K562 (cell line): Measurements from ENCODE around the gene DLG3. TPM values are rescaled to one million over a fixed set of nuclear protein-coding genes. Genes with fewer than 3 reads are reported as not detected.

Source experiments
- ATAC-seq: fragments of 200-7000 bp; cut with Tn5 transposase; 3 replicates; pipeline ENCODE4 v1.9.1; 2020; ENCODE audit warnings: moderate library complexity
- BruUV-seq: library from RNA; stranded (reverse); fragments of 400-500 nt; replicated peaks from 2 replicates; lab custom pipeline; 2021; lab: Mats Ljungman, UMichigan
- CTCF ChIA-PET: fragments of 300-600 bp; formaldehyde crosslinking; extraction: SDS; loops from one replicate; lab custom pipeline; 2021; ENCODE audit warnings: low intra/inter-chr PET ratio; lab: Yijun Ruan, JAX
- POLR2A ChIA-PET: fragments of 300-600, 350-650 bp; sonication (Branson Sonifier 250); formaldehyde crosslinking; extraction: SDS; loops from one replicate; lab custom pipeline; 2021; ENCODE audit warnings: antibody characterized with exemption, inconsistent platforms; lab: Yijun Ruan, JAX
- DNase-seq, 4 experiments: peaks; one replicate each; pipeline versions ENCODE4 v3.0.0 to v3.0.0-alpha.2; 2011 to 2018; ENCODE audit warnings: low spot score in 3 of 4, mixed read lengths in 3 of 4; ENCODE audit errors: extremely low read depth in 1 of 4
- FAIRE-seq: peaks from 2 replicates; lab custom pipeline; 2011; peaks lifted over from hg19 to GRCh38; lab: Jason Lieb, UNC
- H2AFZ ChIP-seq: 2 replicates; pipeline ENCODE4 v1.6.0; 2011; ENCODE audit warnings: low read depth, low read length, control low read depth, inconsistent platforms
- H3K27ac ChIP-seq: fragments of 200-600 bp; 3 replicates; pipeline ENCODE4 v1.8.0; 2011; ENCODE audit warnings: low read depth, mild to moderate bottlenecking, control low read depth, inconsistent platforms, low read length, moderate library complexity, mixed read lengths; ENCODE audit errors: extremely low read depth
- H3K27me3 ChIP-seq, 2 experiments: fragments of 300-600 bp in 1 of 2; 2 replicates in 1 of 2; 3 replicates in 1 of 2; pipeline versions ENCODE4 v1.6.0 to v1.8.0; 2011; ENCODE audit warnings: inconsistent platforms in 2 of 2, low read length in 2 of 2, mild to moderate bottlenecking in 1 of 2, mixed read lengths in 1 of 2, moderate library complexity in 1 of 2; ENCODE audit not compliant: control insufficient read depth in 2 of 2, insufficient read depth in 2 of 2
- H3K36me3 ChIP-seq: fragments of 300-600 bp; 3 replicates; pipeline ENCODE4 v1.8.0; 2011; ENCODE audit warnings: mild to moderate bottlenecking, low read length, inconsistent platforms; ENCODE audit not compliant: control insufficient read depth, insufficient read depth
- H3K4me1 ChIP-seq, 2 experiments: fragments of 200-600 bp in 1 of 2; replicated peaks in 1 of 2; 2 replicates in 1 of 2; 3 replicates in 1 of 2; pipeline versions ENCODE4 v1.5.1 to v1.8.0; 2011; ENCODE audit warnings: inconsistent platforms in 2 of 2, low read length in 2 of 2, mild to moderate bottlenecking in 1 of 2, mixed read lengths in 1 of 2, moderate library complexity in 1 of 2; ENCODE audit not compliant: control insufficient read depth in 2 of 2, insufficient read depth in 2 of 2
- H3K4me2 ChIP-seq: 2 replicates; pipeline ENCODE4 v1.6.1; 2011; ENCODE audit warnings: low read length, control low read depth, inconsistent platforms, mixed read lengths; ENCODE audit not compliant: insufficient read depth
- H3K4me3 ChIP-seq: fragments of 200-600 bp; sonication (generic), shearing (Covaris generic); 2 replicates; pipeline ENCODE4 v1.5.1; 2016; ENCODE audit warnings: control low read depth, inconsistent platforms
- H3K79me2 ChIP-seq: fragments of 200-600 bp; 3 replicates; pipeline ENCODE4 v1.8.0; 2011; ENCODE audit warnings: low read length, inconsistent platforms; ENCODE audit not compliant: control insufficient read depth, insufficient read depth
- H3K9ac ChIP-seq, 2 experiments: 2 replicates each; pipeline versions ENCODE4 v1.6.0 to v1.6.1; 2011; ENCODE audit warnings: low read depth in 2 of 2, low read length in 2 of 2, control low read depth in 1 of 2, inconsistent platforms in 1 of 2, mild to moderate bottlenecking in 1 of 2, mixed read lengths in 1 of 2; ENCODE audit not compliant: insufficient read depth in 1 of 2
- H3K9me1 ChIP-seq: one replicate; pipeline ENCODE4 v1.6.0; 2011; ENCODE audit warnings: inconsistent platforms, mild to moderate bottlenecking, low read length, moderate library complexity; ENCODE audit not compliant: control insufficient read depth, insufficient read depth
- H3K9me3 ChIP-seq: replicated peaks from 2 replicates; pipeline ENCODE4 v1.5.1; 2011; ENCODE audit warnings: low read depth, low read length, inconsistent platforms; ENCODE audit not compliant: control insufficient read depth, insufficient read depth
- H4K20me1 ChIP-seq: replicated peaks from 2 replicates; pipeline ENCODE4 v1.6.1; 2011; ENCODE audit warnings: low read length, inconsistent platforms, mixed read lengths; ENCODE audit not compliant: control insufficient read depth, insufficient read depth
- ATF7 ChIP-seq: fragments of 450-650 bp; IDR thresholded peaks from 2 replicates; pipeline ENCODE4 v1.7.1; 2014; ENCODE audit warnings: mild to moderate bottlenecking, moderate library complexity
- E2F6 ChIP-seq, 2 experiments: IDR thresholded peaks; 2 replicates each; pipeline ENCODE4 v1.6.1; 2011; ENCODE audit warnings: borderline replicate concordance in 1 of 2, control low read depth in 1 of 2, low read depth in 1 of 2, low read length in 1 of 2, mild to moderate bottlenecking in 1 of 2, mixed read lengths in 1 of 2, moderate library complexity in 1 of 2; ENCODE audit not compliant: insufficient read depth in 1 of 2, insufficient read length in 1 of 2, poor library complexity in 1 of 2, severe bottlenecking in 1 of 2; ENCODE audit errors: extremely low read depth in 1 of 2
- GATAD2B ChIP-seq: fragments of 450-650 bp; IDR thresholded peaks from 2 replicates; pipeline ENCODE4 v1.6.1; 2017; ENCODE audit warnings: mild to moderate bottlenecking, borderline replicate concordance
- KDM4B ChIP-seq, 2 experiments: fragments of 450-650 bp in 1 of 2; sonication (generic) in 1 of 2; IDR thresholded peaks; 2 replicates each; pipeline ENCODE4 v1.6.1; 2016 to 2017; ENCODE audit warnings: borderline replicate concordance in 2 of 2, antibody characterized with exemption in 1 of 2, low read depth in 1 of 2, mild to moderate bottlenecking in 1 of 2
- PCBP1 ChIP-seq: fragments of 200-400 bp; formaldehyde crosslinking; IDR thresholded peaks from 2 replicates; pipeline ENCODE4 v1.6.1; 2018; ENCODE audit warnings: mild to moderate bottlenecking, low read depth, low read length; ENCODE audit not compliant: poor library complexity, severe bottlenecking
- PHF8 ChIP-seq: fragments of 200-600 bp; sonication (generic); IDR thresholded peaks from 2 replicates; pipeline ENCODE4 v1.6.1; 2012; ENCODE audit warnings: mixed run types, mild to moderate bottlenecking, inconsistent platforms, low read length, moderate library complexity, borderline replicate concordance
- POLR2A ChIP-seq: fragments of 450-650 bp; conservative IDR thresholded peaks from 2 replicates; pipeline ENCODE4 v1.6.1; 2016
- POLR2G ChIP-seq: fragments of 200-400 bp; formaldehyde crosslinking; IDR thresholded peaks from 2 replicates; pipeline ENCODE4 v1.6.1; 2017; ENCODE audit warnings: low read depth, mild to moderate bottlenecking, antibody characterized with exemption, low read length, moderate library complexity
- RBBP5 ChIP-seq: fragments of 200-600 bp; sonication (generic); IDR thresholded peaks from 2 replicates; pipeline ENCODE4 v1.6.1; 2012; ENCODE audit warnings: borderline replicate concordance, mild to moderate bottlenecking, low read length, control low read depth, inconsistent platforms; ENCODE audit not compliant: insufficient read depth, poor library complexity, severe bottlenecking
- RBFOX2 ChIP-seq: fragments of 200-400 bp; formaldehyde crosslinking; IDR thresholded peaks from 2 replicates; pipeline ENCODE4 v1.6.1; 2017; ENCODE audit warnings: low read depth, mild to moderate bottlenecking, low read length, moderate library complexity
- RUNX1 ChIP-seq: sonication (generic); IDR thresholded peaks from 2 replicates; pipeline ENCODE4 v1.6.1; 2016; ENCODE audit warnings: antibody characterized with exemption, low read depth
- TAL1 ChIP-seq: fragments of 450-650 bp; IDR thresholded peaks from 2 replicates; pipeline ENCODE4 v1.6.1; 2016; ENCODE audit warnings: mild to moderate bottlenecking
- TCF7L2 ChIP-seq: fragments of 150-350 bp; IDR thresholded peaks from 2 replicates; pipeline ENCODE4 v1.6.1; 2016; ENCODE audit warnings: low read depth, mild to moderate bottlenecking, low read length, moderate library complexity
- WGBS: fragments of 100-300 bp; shearing (Covaris generic); methylation state at CpG from one replicate; pipeline ENCODE4 v1.1.6; 2016; ENCODE audit warnings: low coverage, mixed read lengths; ENCODE audit not compliant: insufficient coverage; ENCODE audit errors: missing lambda C conversion rate; 5-methylcytosine and 5-hydroxymethylcytosine counted together
- in situ Hi-C: fragments of 300-500 bp; cut with MboI; formaldehyde crosslinking; loops from 4 replicates; pipeline ENCODE4 v1.15.0; 2018; ENCODE audit warnings: inconsistent platforms, mixed read lengths
- intact Hi-C: fragments of 100-400 bp; cut with micrococcal nuclease; formaldehyde crosslinking; loops from 2 replicates; pipeline ENCODE4 v1.14.2; 2022
- polyA plus RNA-seq, 8 experiments: library from polyadenylated mRNA; depleted of rRNA in 4 of 8; stranded (reverse) in 5 of 8; unstranded in 3 of 8; fragments of >200 nt; fragmentation: Nextera tagmentation in 2 of 8; fragmentation: Illumina TruSeq in 1 of 8; extraction: Ambion mirVana in 2 of 8; extraction: Trizol in 1 of 8; gene quantifications; 2 replicates each; pipeline versions ENCODE4 v1.2.1 to v1.2.3, GENCODE V29; 2011 to 2014; ENCODE audit warnings: inconsistent platforms in 1 of 8, missing spikeins in 1 of 8
- total RNA-seq, 7 experiments: library from RNA; depleted of rRNA in 6 of 7; stranded (reverse); fragments of >200 nt in 6 of 7; fragmentation: Illumina TruSeq in 2 of 7; extraction: Trizol in 2 of 7; gene quantifications; 2 replicates each; pipeline versions ENCODE4 v1.2.1 to v1.2.3, GENCODE V29; 2011 to 2021; ENCODE audit warnings: low replicate concordance in 1 of 7
- TF ChIP-seq, protein P1 (sequence below): fragments of 200-800 bp; sonication (Bioruptor generic); IDR thresholded peaks from 2 replicates; pipeline ENCODE4 v1.6.1; 2017; ENCODE audit warnings: missing genetic modification characterization, missing compliant biosample characterization
- TF ChIP-seq, protein P2 (sequence below): fragments of 450-650 bp; conservative IDR thresholded peaks from 2 replicates; pipeline ENCODE4 v1.6.1; 2016; ENCODE audit warnings: missing genetic modification characterization, low read depth, mild to moderate bottlenecking, missing compliant biosample characterization, moderate library complexity

Gene DLG3
- total and polyA plus RNA-seq, 9 of the 15 experiments (the other 6 are each of a cell fraction or from before 2014, with no cell fraction given): 3.1 to 15.7 (median 8.8) TPM

DNA sequence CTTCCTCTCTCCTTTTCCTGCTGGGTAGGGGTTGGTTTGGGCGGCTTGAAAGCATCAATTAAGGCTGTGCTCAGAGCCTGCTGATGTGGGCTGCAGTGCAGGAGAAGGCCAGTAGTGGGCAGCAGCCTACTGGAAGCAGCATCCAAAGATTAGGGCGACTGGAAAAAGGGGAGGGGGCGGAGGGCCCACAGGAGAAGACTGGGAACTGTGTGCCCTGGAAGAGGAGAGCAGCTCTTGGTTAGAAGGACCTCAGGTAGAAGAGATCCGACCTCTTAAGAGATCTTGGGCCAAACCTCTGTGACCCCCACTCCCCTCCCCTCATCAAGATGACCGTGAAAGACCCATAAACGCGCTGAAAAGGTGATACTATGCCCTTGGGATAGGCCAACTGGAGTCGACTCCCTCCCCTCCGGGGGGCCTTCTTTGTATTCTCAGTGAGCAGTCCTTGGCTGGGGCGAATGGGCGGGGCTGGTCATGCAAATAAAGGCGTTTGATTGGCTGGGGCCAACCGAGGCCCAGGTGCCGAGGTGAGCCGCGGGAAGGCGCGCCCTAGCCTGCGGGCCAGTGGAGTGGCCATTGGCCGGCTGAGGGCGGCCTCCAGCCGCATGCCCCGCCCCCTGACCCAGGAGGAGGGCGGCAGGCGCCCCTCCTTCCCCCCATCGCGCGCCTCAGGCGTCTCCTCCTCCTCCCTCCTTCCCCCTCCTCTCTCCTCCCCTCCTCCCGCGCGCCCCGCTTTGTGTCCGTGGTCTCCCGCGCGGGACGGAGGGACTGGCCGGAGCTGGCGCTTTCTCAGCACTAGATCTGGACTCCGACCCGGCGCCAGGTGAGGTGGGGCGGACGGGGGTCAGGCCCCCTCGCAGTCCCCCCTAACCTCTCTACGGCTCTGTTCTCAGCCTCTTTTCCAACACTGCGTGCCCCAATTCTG is 10.1 kb downstream of the DLG3 start:
- peak; percentile 72 for FAIRE-seq
- WGBS: under 1% methylated on average over 16 of the region's 48 CpGs
- Histone ChIP-seq H3K79me2 (peaks cover 3% of the 10 kb centered on the region; the same call in 2 of the 3 replicates), H4K20me1 (0 out of 2 replicates have a peak, but pooled peaks cover 9% of the 10 kb centered on the region), H3K27ac (peak overlapping the region; percentile 62), H3K4me1 (peaks cover 0 to 23% of the 10 kb centered on the region in 2 experiments; a peak in 4 of 5 replicates), H3K27me3 (peaks cover 0 to 9% of the 10 kb centered on the region in 2 experiments; a peak in 1 of 5 replicates), H3K9ac (peak overlapping the region; percentile 57 to 86), H3K4me2 (peak overlapping the region; percentile 76), H2AFZ (peak overlapping the region; percentile 86), H3K9me1 (no peaks in the 10 kb centered on the region), H3K4me3 (peak overlapping the region; percentile 50), H3K9me3 (no peaks in the 10 kb centered on the region), H3K36me3 (no peaks in the 10 kb centered on the region)
- peak; percentile 94 for ATAC-seq
- BruUV-seq: no TSS peak
- peak; percentile 84 to 92 (median 90) for DNase-seq
- CTCF ChIA-PET: interaction anchor here (0.8 kb wide), 1 partner anchor 724 kb away, joined by 4 read pairs; no protein-coding TSS in a partner anchor
- in situ Hi-C loops: loop anchor here (10.0 kb wide), 1 partner anchor 210 kb away; no protein-coding TSS in a partner anchor
- POLR2A ChIA-PET: interaction anchor here (0.8 kb wide), 1 partner anchor 32 kb away, joined by 3 read pairs; no protein-coding TSS in a partner anchor
- intact Hi-C loops: loop anchor here (1.0 to 10.0 kb wide), 4 partner anchors 100 to 723 kb away; no protein-coding TSS in a partner anchor
- TF ChIP-seq, protein P1, sequence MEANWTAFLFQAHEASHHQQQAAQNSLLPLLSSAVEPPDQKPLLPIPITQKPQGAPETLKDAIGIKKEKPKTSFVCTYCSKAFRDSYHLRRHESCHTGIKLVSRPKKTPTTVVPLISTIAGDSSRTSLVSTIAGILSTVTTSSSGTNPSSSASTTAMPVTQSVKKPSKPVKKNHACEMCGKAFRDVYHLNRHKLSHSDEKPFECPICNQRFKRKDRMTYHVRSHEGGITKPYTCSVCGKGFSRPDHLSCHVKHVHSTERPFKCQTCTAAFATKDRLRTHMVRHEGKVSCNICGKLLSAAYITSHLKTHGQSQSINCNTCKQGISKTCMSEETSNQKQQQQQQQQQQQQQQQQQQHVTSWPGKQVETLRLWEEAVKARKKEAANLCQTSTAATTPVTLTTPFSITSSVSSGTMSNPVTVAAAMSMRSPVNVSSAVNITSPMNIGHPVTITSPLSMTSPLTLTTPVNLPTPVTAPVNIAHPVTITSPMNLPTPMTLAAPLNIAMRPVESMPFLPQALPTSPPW: peak; percentile 72
- TF ChIP-seq TAL1: no peak
- TF ChIP-seq PHF8: peak; percentile 46; the same call in 1 of the 2 replicates
- TF ChIP-seq RBFOX2: peak; percentile 73
- TF ChIP-seq TCF7L2: no peak
- TF ChIP-seq POLR2G: peak; percentile 73
- TF ChIP-seq E2F6 (IDR thresholded peaks at IDR 0.05; ENCODE audit: borderline replicate concordance in 1 of 2, extremely low read depth in 1 of 2, insufficient read depth in 1 of 2, insufficient read length in 1 of 2, low read depth in 1 of 2, low read length in 1 of 2, poor library complexity in 1 of 2, severe bottlenecking in 1 of 2): peak in 1 of 2 experiments; percentile 21
- TF ChIP-seq, protein P2, sequence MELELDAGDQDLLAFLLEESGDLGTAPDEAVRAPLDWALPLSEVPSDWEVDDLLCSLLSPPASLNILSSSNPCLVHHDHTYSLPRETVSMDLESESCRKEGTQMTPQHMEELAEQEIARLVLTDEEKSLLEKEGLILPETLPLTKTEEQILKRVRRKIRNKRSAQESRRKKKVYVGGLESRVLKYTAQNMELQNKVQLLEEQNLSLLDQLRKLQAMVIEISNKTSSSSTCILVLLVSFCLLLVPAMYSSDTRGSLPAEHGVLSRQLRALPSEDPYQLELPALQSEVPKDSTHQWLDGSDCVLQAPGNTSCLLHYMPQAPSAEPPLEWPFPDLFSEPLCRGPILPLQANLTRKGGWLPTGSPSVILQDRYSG (tag): no peak
- TF ChIP-seq RBBP5: peak; percentile 50
- peak; percentile 41; the same call in 1 of the 2 replicates for TF ChIP-seq POLR2A
- 0 out of 2 replicates have a peak, but pooled peaks have one; percentile 25 for TF ChIP-seq ATF7
- no peak for TF ChIP-seq KDM4B (IDR thresholded peaks at IDR 0.05; ENCODE audit: borderline replicate concordance in 2 of 2, low read depth in 1 of 2)
- no peak for TF ChIP-seq RUNX1
- peak; percentile 35 for TF ChIP-seq PCBP1
- TF ChIP-seq GATAD2B: no peak
